Peyer's patch (tissue), 4 donors: ENCODE results near the gene PRSS23.

ENCODE experiments used
- CTCF ChIP-seq, 6 experiments: fragments of 450-650 bp in 4 of 6; fragments of 200-600 bp in 2 of 6; sonication (generic) in 1 of 6; IDR thresholded peaks; one replicate each; pipeline ENCODE4 v1.5.1; 2017 to 2019; ENCODE audit warnings: antibody characterized with exemption in 6 of 6, mild to moderate bottlenecking in 3 of 6, moderate library complexity in 1 of 6
- POLR2A ChIP-seq, 2 donors: fragments of 450-650 bp; IDR thresholded peaks; one replicate each; pipeline ENCODE4 v1.5.1; 2017; ENCODE audit warnings: antibody characterized with exemption in 2 of 2, mild to moderate bottlenecking in 2 of 2, moderate library complexity in 2 of 2

GRCh38 chr11:86761978-86762377, 38.4 kb upstream of the PRSS23 start:
- TF ChIP-seq CTCF (IDR thresholded peaks at IDR 0.05) (no peak), POLR2A (IDR thresholded peaks at IDR 0.05) (no peak)
